Measurements from ENCODE around the gene ELAVL1. TPM values are rescaled to one million over a fixed set of nuclear protein-coding genes. Genes with fewer than 3 reads are reported as not detected.
A peak's percentile ranks its signal among the peaks of the same experiment; 100 is the strongest.

ELAVL1 gene
- total RNA-seq, 1 experiment from 2014 or later: 58.1 TPM

GRCh38 chr19:8021374-8021773 is 15.9 kb upstream of the ELAVL1 start:
- TF ChIP-seq CTCF (IDR thresholded peaks at IDR 0.05; ENCODE audit: unreplicated experiment): no peak
- CTCF ChIA-PET: no interaction called here
- no peak overlapping the region for H3K27ac Mint-ChIP-seq (ENCODE audit: low read depth, unreplicated experiment)
- no peaks in the 10 kb centered on the region for H3K9me3 Mint-ChIP-seq (ENCODE audit: unreplicated experiment)
- BruUV-seq (replicated peaks): no TSS peak
- no peaks in the 10 kb centered on the region for H3K36me3 Mint-ChIP-seq (ENCODE audit: insufficient read depth, unreplicated experiment)
- H3K27me3 Mint-ChIP-seq (ENCODE audit: insufficient read depth, unreplicated experiment): no peaks in the 10 kb centered on the region
- no peak overlapping the region for H3K4me3 Mint-ChIP-seq (ENCODE audit: unreplicated experiment)
- DNase-seq (ENCODE audit: unreplicated experiment): no peak
- POLR2A ChIA-PET: interaction anchor here (0.7 kb wide), 1 partner anchor 508 kb away, joined by 3 read pairs; no protein-coding TSS in a partner anchor
- no peaks in the 10 kb centered on the region for H3K4me1 Mint-ChIP-seq (ENCODE audit: insufficient read depth, unreplicated experiment)
- intact Hi-C loops (cut with micrococcal nuclease): no loop called here

DNA sequence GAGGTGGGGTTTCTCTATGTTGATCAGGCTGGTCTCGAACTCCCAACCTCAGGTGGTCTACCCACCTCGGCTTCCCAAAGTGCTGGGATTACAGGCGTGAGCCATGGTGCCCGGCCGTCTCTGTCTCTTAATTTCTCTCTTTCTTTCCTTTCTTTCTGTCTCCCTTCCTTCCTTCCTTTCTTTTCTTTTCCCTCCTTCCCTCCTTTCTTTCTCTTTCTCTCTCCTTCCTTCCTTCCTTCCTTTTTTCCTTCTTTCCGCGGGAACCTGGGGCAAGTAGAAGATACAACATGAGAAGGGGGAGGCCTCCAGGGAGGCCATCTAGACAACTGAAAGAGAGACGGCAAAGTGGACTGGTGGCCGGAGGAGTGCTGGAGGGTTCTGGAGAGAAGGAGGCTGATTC is 15.2 kb upstream of the ELAVL1 start:
- no peak overlapping the region for H3K27ac Mint-ChIP-seq (ENCODE audit: low read depth, unreplicated experiment)
- TF ChIP-seq CTCF (IDR thresholded peaks at IDR 0.05; ENCODE audit: unreplicated experiment): no peak
- H3K4me1 Mint-ChIP-seq (ENCODE audit: insufficient read depth, unreplicated experiment): no peaks in the 10 kb centered on the region
- DNase-seq (ENCODE audit: unreplicated experiment): no peak
- ChIA-PET CTCF (no interaction called here), POLR2A (no interaction called here)
- no peaks in the 10 kb centered on the region for H3K36me3 Mint-ChIP-seq (ENCODE audit: insufficient read depth, unreplicated experiment)
- no peaks in the 10 kb centered on the region for H3K9me3 Mint-ChIP-seq (ENCODE audit: unreplicated experiment)
- no TSS peak for BruUV-seq (replicated peaks)
- intact Hi-C loops (cut with micrococcal nuclease): no loop called here
- H3K27me3 Mint-ChIP-seq (ENCODE audit: insufficient read depth, unreplicated experiment): no peaks in the 10 kb centered on the region
- no peak overlapping the region for H3K4me3 Mint-ChIP-seq (ENCODE audit: unreplicated experiment)

DNA sequence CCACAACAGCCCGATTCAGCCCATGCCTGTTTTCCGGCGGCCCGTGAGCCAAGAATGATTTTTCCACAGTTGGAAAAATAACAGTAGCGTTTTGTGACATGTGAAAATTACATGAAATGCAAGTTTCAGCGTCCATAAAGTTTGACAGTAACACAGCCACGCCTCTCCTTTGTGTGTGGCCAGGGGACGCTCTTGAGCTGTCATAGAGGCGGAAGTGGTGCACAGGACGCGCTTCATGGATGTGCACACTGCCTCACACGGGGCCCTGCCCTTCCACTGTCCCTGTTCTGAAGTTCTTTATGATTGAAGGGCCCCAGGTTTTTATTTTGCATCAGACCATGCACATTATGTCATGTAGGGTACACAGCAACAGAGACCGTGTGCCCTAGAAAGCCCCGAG is 12.4 kb upstream of the ELAVL1 start:
- intact Hi-C loops (cut with micrococcal nuclease): no loop called here
- no peak for TF ChIP-seq CTCF (IDR thresholded peaks at IDR 0.05; ENCODE audit: unreplicated experiment)
- H3K4me3 Mint-ChIP-seq (ENCODE audit: unreplicated experiment): no peak overlapping the region
- H3K9me3 Mint-ChIP-seq (ENCODE audit: unreplicated experiment): no peaks in the 10 kb centered on the region
- no peak overlapping the region for H3K27ac Mint-ChIP-seq (ENCODE audit: low read depth, unreplicated experiment)
- H3K4me1 Mint-ChIP-seq (ENCODE audit: insufficient read depth, unreplicated experiment): no peaks in the 10 kb centered on the region
- no TSS peak for BruUV-seq (replicated peaks)
- ChIA-PET CTCF (no interaction called here), POLR2A (no interaction called here)
- no peak for DNase-seq (ENCODE audit: unreplicated experiment)
- H3K27me3 Mint-ChIP-seq (ENCODE audit: insufficient read depth, unreplicated experiment): no peaks in the 10 kb centered on the region
- no peaks in the 10 kb centered on the region for H3K36me3 Mint-ChIP-seq (ENCODE audit: insufficient read depth, unreplicated experiment)

- BruUV-seq (replicated peaks): no TSS peak
- Mint-ChIP-seq H3K27me3 (ENCODE audit: insufficient read depth, unreplicated experiment) (no peaks in the 10 kb centered on the region), H3K4me3 (ENCODE audit: unreplicated experiment) (peak overlapping the region; percentile 95), H3K27ac (ENCODE audit: low read depth, unreplicated experiment) (peak overlapping the region; percentile 71), H3K4me1 (ENCODE audit: insufficient read depth, unreplicated experiment) (peaks cover 19% of the 10 kb centered on the region), H3K36me3 (ENCODE audit: insufficient read depth, unreplicated experiment) (peaks cover 27% of the 10 kb centered on the region), H3K9me3 (ENCODE audit: unreplicated experiment) (no peaks in the 10 kb centered on the region)
- no peak for TF ChIP-seq CTCF (IDR thresholded peaks at IDR 0.05; ENCODE audit: unreplicated experiment)
- intact Hi-C loops (cut with micrococcal nuclease): loop anchor here (10.0 kb wide), 1 partner anchor 150 kb away; no protein-coding TSS in a partner anchor
- DNase-seq (ENCODE audit: unreplicated experiment): no peak
- ChIA-PET POLR2A (interaction anchor here (0.6 to 6.4 kb wide), 9 partner anchors 10 to 246 kb away, joined by 3 to 82 read pairs (median 3); partner anchors contain the start of genes SNAPC2 and TIMM44), CTCF (interaction anchor here (0.6 to 4.2 kb wide), 4 partner anchors 11 to 247 kb away, joined by 3 to 16 read pairs (median 6); partner anchors contain the start of gene TIMM44)
Observed at GRCh38 chr19:8004723-8005513, 523 bp downstream of the ELAVL1 start.

All from MCF 10A (cell line).